IMR-90 (cell line): Measurements from ENCODE around the gene FEN1. TPM values are rescaled to one million over a fixed set of nuclear protein-coding genes. Genes with fewer than 3 reads are reported as not detected.

ENCODE experiments used
- ATAC-seq: fragments of 200-7000 bp; cut with Tn5 transposase; 2 replicates; pipeline ENCODE4 v1.9.1; 2020; ENCODE audit warnings: low read depth, mild to moderate bottlenecking, moderate library complexity
- BruUV-seq: library from RNA; stranded (reverse); fragments of 400-500 nt; replicated peaks from 2 replicates; lab custom pipeline; 2021; lab: Mats Ljungman, UMichigan
- CTCF ChIA-PET: fragments of 300-600 bp; formaldehyde crosslinking; extraction: SDS; loops from one replicate; lab custom pipeline; 2021; ENCODE audit warnings: antibody characterized with exemption; lab: Yijun Ruan, JAX
- POLR2A ChIA-PET: fragments of 300-600 bp; sonication (Branson Sonifier 250); formaldehyde crosslinking; loops from one replicate; lab custom pipeline; 2022; ENCODE audit warnings: antibody characterized with exemption; ENCODE audit not compliant: unreplicated experiment; lab: Charles Lee
- DNase-seq: peaks from one replicate; pipeline ENCODE4 v3.0.0; 2013
- H2AFZ ChIP-seq: replicated peaks from 2 replicates; pipeline ENCODE3; 2013; ENCODE audit warnings: low read length, mild to moderate bottlenecking; ENCODE audit not compliant: poor library complexity
- H2AK5ac ChIP-seq: 2 replicates; pipeline ENCODE4 v1.6.1; 2013; ENCODE audit warnings: low read depth, low read length, inconsistent platforms
- H2AK9ac ChIP-seq: replicated peaks from 2 replicates; pipeline ENCODE3; 2013; ENCODE audit warnings: mild to moderate bottlenecking, low read depth, low read length, moderate library complexity; ENCODE audit not compliant: poor library complexity
- H2BK120ac ChIP-seq: 2 replicates; pipeline ENCODE4 v1.6.1; 2013; ENCODE audit warnings: low read depth, low read length, inconsistent platforms
- H2BK15ac ChIP-seq: 3 replicates; pipeline ENCODE4 v1.6.1; 2013; ENCODE audit warnings: low read depth, low read length, inconsistent platforms
- H2BK20ac ChIP-seq: 2 replicates; pipeline ENCODE4 v1.6.1; 2013; ENCODE audit warnings: low read depth, mild to moderate bottlenecking, inconsistent platforms, low read length, moderate library complexity
- H2BK5ac ChIP-seq: 2 replicates; pipeline ENCODE4 v1.6.1; 2013; ENCODE audit warnings: mild to moderate bottlenecking, low read depth, low read length, inconsistent platforms; ENCODE audit not compliant: poor library complexity, severe bottlenecking
- H3K14ac ChIP-seq: replicated peaks from 2 replicates; pipeline ENCODE4 v1.6.1; 2013; ENCODE audit warnings: low read depth, low read length, inconsistent platforms
- H3K18ac ChIP-seq: 2 replicates; pipeline ENCODE4 v1.6.1; 2013; ENCODE audit warnings: low read depth, low read length, control low read depth
- H3K23ac ChIP-seq: 2 replicates; pipeline ENCODE4 v1.6.1; 2013; ENCODE audit warnings: low read depth, low read length, inconsistent platforms
- H3K27ac ChIP-seq: 2 replicates; pipeline ENCODE4 v1.5.1; 2013; ENCODE audit warnings: mild to moderate bottlenecking, control low read depth, low read length; ENCODE audit not compliant: insufficient read depth
- H3K27me3 ChIP-seq: 2 replicates; pipeline ENCODE4 v1.6.1; 2013; ENCODE audit warnings: low read length; ENCODE audit not compliant: control insufficient read depth, insufficient read depth
- H3K36me3 ChIP-seq: 2 replicates; pipeline ENCODE4 v1.6.1; 2013; ENCODE audit warnings: low read length, mixed read lengths; ENCODE audit not compliant: control insufficient read depth, insufficient read depth
- H3K4ac ChIP-seq: 2 replicates; pipeline ENCODE4 v1.6.1; 2013; ENCODE audit warnings: low read depth, low read length, inconsistent platforms
- H3K4me1 ChIP-seq: 2 replicates; pipeline ENCODE4 v1.6.1; 2013; ENCODE audit warnings: low read length, mixed read lengths; ENCODE audit not compliant: control insufficient read depth, insufficient read depth
- H3K4me2 ChIP-seq: 2 replicates; pipeline ENCODE4 v1.6.1; 2013; ENCODE audit warnings: low read depth, mild to moderate bottlenecking, control low read depth, low read length, moderate library complexity
- H3K4me3 ChIP-seq: 2 replicates; pipeline ENCODE4 v1.5.1; 2013; ENCODE audit warnings: low read depth, mild to moderate bottlenecking, control low read depth, low read length, moderate library complexity; ENCODE audit not compliant: insufficient read depth
- H3K56ac ChIP-seq: 2 replicates; pipeline ENCODE4 v1.6.1; 2013; ENCODE audit warnings: low read length, inconsistent platforms; ENCODE audit not compliant: insufficient read depth; ENCODE audit errors: extremely low read depth
- H3K79me1 ChIP-seq, 2 experiments: 2 replicates each; pipeline ENCODE4 v1.6.1; 2013; ENCODE audit warnings: low read length in 2 of 2, inconsistent platforms in 1 of 2, low read depth in 1 of 2
- H3K9ac ChIP-seq: 2 replicates; pipeline ENCODE4 v1.6.1; 2013; ENCODE audit warnings: low read depth, low read length, control low read depth
- H3K9me1 ChIP-seq: 2 replicates; pipeline ENCODE4 v1.6.1; 2013; ENCODE audit warnings: low read length, inconsistent platforms; ENCODE audit not compliant: insufficient read depth
- H3K9me3 ChIP-seq: 2 replicates; pipeline ENCODE4 v1.6.1; 2013; ENCODE audit warnings: low read length; ENCODE audit not compliant: control insufficient read depth, insufficient read depth
- H4K20me1 ChIP-seq: 2 replicates; pipeline ENCODE4 v1.6.1; 2013; ENCODE audit warnings: low read length, inconsistent platforms; ENCODE audit not compliant: insufficient read depth
- H4K5ac ChIP-seq: 2 replicates; pipeline ENCODE4 v1.6.1; 2013; ENCODE audit warnings: mild to moderate bottlenecking, low read depth, low read length, control low read depth
- H4K8ac ChIP-seq, 2 experiments: 2 replicates each; pipeline ENCODE4 v1.6.1; 2013; ENCODE audit warnings: low read depth in 2 of 2, low read length in 2 of 2, control low read depth in 1 of 2, inconsistent platforms in 1 of 2
- H4K91ac ChIP-seq: 2 replicates; pipeline ENCODE4 v1.6.1; 2013; ENCODE audit warnings: low read depth, low read length, inconsistent platforms; ENCODE audit not compliant: insufficient read depth
- BHLHE40 ChIP-seq: fragments of 150-350 bp; IDR thresholded peaks from 2 replicates; pipeline ENCODE4 v1.6.1; 2016; ENCODE audit warnings: mild to moderate bottlenecking, low read depth, low read length
- CEBPB ChIP-seq: IDR thresholded peaks from 2 replicates; pipeline ENCODE4 v1.6.1; 2012; ENCODE audit warnings: low read depth, low read length, improper control_type of control experiment
- CHD1 ChIP-seq: IDR thresholded peaks from 2 replicates; pipeline ENCODE4 v1.6.1; 2012; ENCODE audit warnings: low read depth, low read length, improper control_type of control experiment
- FOS ChIP-seq: fragments of 150-350 bp; IDR thresholded peaks from 2 replicates; pipeline ENCODE4 v1.6.1; 2016; ENCODE audit warnings: low read depth, low read length
- MAFK ChIP-seq: IDR thresholded peaks from 2 replicates; pipeline ENCODE4 v1.6.1; 2012; ENCODE audit warnings: low read depth, low read length, improper control_type of control experiment
- MAZ ChIP-seq: IDR thresholded peaks from 2 replicates; pipeline ENCODE4 v1.6.1; 2012; ENCODE audit warnings: low read depth, mild to moderate bottlenecking, low read length, improper control_type of control experiment, moderate library complexity, borderline replicate concordance
- MXI1 ChIP-seq: IDR thresholded peaks from 2 replicates; pipeline ENCODE4 v1.6.1; 2012; ENCODE audit warnings: low read depth, mild to moderate bottlenecking, low read length, moderate library complexity, borderline replicate concordance
- NFE2L2 ChIP-seq: fragments of 150-350 bp; IDR thresholded peaks from 2 replicates; pipeline ENCODE4 v1.6.1; 2016; ENCODE audit warnings: low read depth, mild to moderate bottlenecking, low read length
- POLR2A ChIP-seq: IDR thresholded peaks from 2 replicates; pipeline ENCODE4 v1.6.1; 2012; ENCODE audit warnings: mild to moderate bottlenecking, low read depth, low read length
- RAD21 ChIP-seq: IDR thresholded peaks from 2 replicates; pipeline ENCODE4 v1.6.1; 2012; ENCODE audit warnings: low read length, improper control_type of control experiment
- RFX5 ChIP-seq: IDR thresholded peaks from 2 replicates; pipeline ENCODE4 v1.8.0; 2012; ENCODE audit warnings: low read depth, mild to moderate bottlenecking, low read length, moderate library complexity
- SMC3 ChIP-seq: fragments of 150-350 bp; IDR thresholded peaks from 2 replicates; pipeline ENCODE4 v1.6.1; 2016; ENCODE audit warnings: low read depth, mild to moderate bottlenecking, antibody characterized with exemption, low read length, moderate library complexity
- WGBS, 2 experiments: methylation state at CpG; one replicate each; pipeline versions ENCODE4 v1.1.5 to v1.1.7; 2013; ENCODE audit warnings: missing lambda C conversion rate in 2 of 2; ENCODE audit not compliant: insufficient read length in 1 of 2; ENCODE audit errors: extremely low coverage in 2 of 2; 5-methylcytosine and 5-hydroxymethylcytosine counted together
- dilution Hi-C: fragments of 300-500 bp; cut with HindIII; formaldehyde crosslinking; loops from one replicate; pipeline ENCODE4 v1.14.3; 2018; ENCODE audit warnings: low sequenced_read_pairs; ENCODE audit not compliant: unreplicated experiment
- in situ Hi-C: fragments of 300-500 bp; cut with MboI; formaldehyde crosslinking; loops from 3 replicates; pipeline ENCODE4 v1.14.3; 2019; ENCODE audit warnings: low sequenced_read_pairs, inconsistent platforms, mixed read lengths
- intact Hi-C: fragments of 100-400 bp; cut with micrococcal nuclease; formaldehyde crosslinking; loops from 2 replicates; pipeline ENCODE4 v1.10.0; 2022
- polyA plus RNA-seq, 3 experiments: library from polyadenylated mRNA; depleted of rRNA; stranded (reverse); fragments of >200 nt; gene quantifications; 2 replicates each; pipeline ENCODE4 v1.2.3, GENCODE V29; 2012; ENCODE audit warnings: low replicate concordance in 1 of 3
- total RNA-seq: library from RNA; depleted of rRNA; stranded (reverse); fragments of >200 nt; gene quantifications from 2 replicates; pipeline ENCODE4 v1.2.3, GENCODE V29; 2012
- TF ChIP-seq, protein P1 (sequence below): conservative IDR thresholded peaks from 2 replicates; pipeline ENCODE4 v1.5.1; 2012; ENCODE audit warnings: mild to moderate bottlenecking, low read depth, low read length, improper control_type of control experiment
- TF ChIP-seq, protein P2 (sequence below): fragments of 150-350 bp; IDR thresholded peaks from 2 replicates; pipeline ENCODE4 v1.6.1; 2017; ENCODE audit warnings: mild to moderate bottlenecking, antibody characterized with exemption, low read length, low read depth

FEN1 gene
- total and polyA plus RNA-seq, 2 of the 4 experiments (the other 2 are of a cell fraction): 23.0 to 41.9 TPM

DNA sequence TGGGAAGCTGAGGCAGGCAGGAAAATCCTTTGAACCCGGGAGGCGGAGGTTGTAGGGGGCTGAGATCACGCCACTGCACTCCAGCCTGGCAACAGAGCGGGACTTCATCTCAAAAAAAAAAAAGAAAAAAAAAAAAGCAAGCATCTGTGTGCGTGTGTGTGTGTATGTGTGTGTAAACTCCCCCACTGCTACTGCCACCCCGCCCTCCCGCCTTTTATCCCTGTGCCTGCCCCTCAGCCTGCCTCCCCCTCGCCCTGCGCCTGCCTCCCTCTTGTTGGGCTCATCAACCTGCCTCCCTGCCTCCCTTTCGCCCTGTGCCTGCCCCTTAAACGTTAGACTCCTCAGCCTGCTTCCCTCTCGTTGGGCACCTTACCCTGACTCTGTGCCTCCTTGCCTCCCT is 18.3 kb upstream of the FEN1 start:
- H3K9me3 ChIP-seq: no peaks in the 10 kb centered on the region
- no peak overlapping the region for H3K14ac ChIP-seq
- H3K4me3 ChIP-seq: no peak overlapping the region
- BruUV-seq: no TSS peak
- no peaks in the 10 kb centered on the region for H3K9me1 ChIP-seq
- no peak overlapping the region for H2BK5ac ChIP-seq
- no peak overlapping the region for H4K91ac ChIP-seq
- no peak overlapping the region for H2BK15ac ChIP-seq
- H4K5ac ChIP-seq: no peak overlapping the region
- no peak overlapping the region for H4K8ac ChIP-seq
- no peak overlapping the region for H2AK9ac ChIP-seq
- H3K56ac ChIP-seq: no peak overlapping the region
- ATAC-seq (no peak), DNase-seq (no peak)
- no peaks in the 10 kb centered on the region for H3K79me1 ChIP-seq
- no peak overlapping the region for H3K27ac ChIP-seq
- no peak overlapping the region for H3K9ac ChIP-seq
- no peaks in the 10 kb centered on the region for H3K27me3 ChIP-seq
- H4K20me1 ChIP-seq: no peaks in the 10 kb centered on the region
- dilution Hi-C loops: no loop called here
- POLR2A ChIA-PET: no interaction called here
- intact Hi-C loops: no loop called here
- in situ Hi-C loops: no loop called here
- WGBS, 2 experiments: 74% methylated on average over 3 of the region's 12 CpGs; no CpG with 5 or more reads in 1 of the 2 experiments
- peaks cover 6% of the 10 kb centered on the region for H3K4me1 ChIP-seq
- CTCF ChIA-PET: no interaction called here
- no peak overlapping the region for H2BK20ac ChIP-seq
- no peak overlapping the region for H3K4me2 ChIP-seq
- H3K4ac ChIP-seq: no peak overlapping the region
- no peak overlapping the region for H3K23ac ChIP-seq
- TF ChIP-seq MXI1 (no peak), MAFK (no peak), CEBPB (no peak), FOS (no peak), CHD1 (no peak), RAD21 (no peak), MAZ (no peak), BHLHE40 (no peak), POLR2A (no peak), RFX5 (no peak), SMC3 (no peak), NFE2L2 (no peak)
- TF ChIP-seq, protein P1, sequence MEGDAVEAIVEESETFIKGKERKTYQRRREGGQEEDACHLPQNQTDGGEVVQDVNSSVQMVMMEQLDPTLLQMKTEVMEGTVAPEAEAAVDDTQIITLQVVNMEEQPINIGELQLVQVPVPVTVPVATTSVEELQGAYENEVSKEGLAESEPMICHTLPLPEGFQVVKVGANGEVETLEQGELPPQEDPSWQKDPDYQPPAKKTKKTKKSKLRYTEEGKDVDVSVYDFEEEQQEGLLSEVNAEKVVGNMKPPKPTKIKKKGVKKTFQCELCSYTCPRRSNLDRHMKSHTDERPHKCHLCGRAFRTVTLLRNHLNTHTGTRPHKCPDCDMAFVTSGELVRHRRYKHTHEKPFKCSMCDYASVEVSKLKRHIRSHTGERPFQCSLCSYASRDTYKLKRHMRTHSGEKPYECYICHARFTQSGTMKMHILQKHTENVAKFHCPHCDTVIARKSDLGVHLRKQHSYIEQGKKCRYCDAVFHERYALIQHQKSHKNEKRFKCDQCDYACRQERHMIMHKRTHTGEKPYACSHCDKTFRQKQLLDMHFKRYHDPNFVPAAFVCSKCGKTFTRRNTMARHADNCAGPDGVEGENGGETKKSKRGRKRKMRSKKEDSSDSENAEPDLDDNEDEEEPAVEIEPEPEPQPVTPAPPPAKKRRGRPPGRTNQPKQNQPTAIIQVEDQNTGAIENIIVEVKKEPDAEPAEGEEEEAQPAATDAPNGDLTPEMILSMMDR: no peak
- TF ChIP-seq, protein P2, sequence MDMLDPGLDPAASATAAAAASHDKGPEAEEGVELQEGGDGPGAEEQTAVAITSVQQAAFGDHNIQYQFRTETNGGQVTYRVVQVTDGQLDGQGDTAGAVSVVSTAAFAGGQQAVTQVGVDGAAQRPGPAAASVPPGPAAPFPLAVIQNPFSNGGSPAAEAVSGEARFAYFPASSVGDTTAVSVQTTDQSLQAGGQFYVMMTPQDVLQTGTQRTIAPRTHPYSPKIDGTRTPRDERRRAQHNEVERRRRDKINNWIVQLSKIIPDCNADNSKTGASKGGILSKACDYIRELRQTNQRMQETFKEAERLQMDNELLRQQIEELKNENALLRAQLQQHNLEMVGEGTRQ: no peak
- H2AK5ac ChIP-seq: no peak overlapping the region
- H3K36me3 ChIP-seq: no peaks in the 10 kb centered on the region
- no peak overlapping the region for H2BK120ac ChIP-seq
- H2AFZ ChIP-seq: no peak overlapping the region
- H3K18ac ChIP-seq: no peak overlapping the region
